B cell (primary cell): ENCODE data around the gene ALKAL2. TPM values are rescaled to one million over a fixed set of nuclear protein-coding genes. Genes with fewer than 3 reads are reported as not detected.

Experiments used
- ATAC-seq: fragments of 200-7000 bp; cut with Tn5 transposase; one replicate; pipeline ENCODE4 v1.10.0; 2021; ENCODE audit warnings: low read depth, mild to moderate bottlenecking, moderate number of reproducible peaks, moderate library complexity
- CTCF ChIA-PET: fragments of 350-600 bp; sonication (Branson Sonifier 250); formaldehyde crosslinking; loops from one replicate; lab custom pipeline; 2021; ENCODE audit warnings: antibody characterized with exemption, inconsistent platforms; lab: Charles Lee
- POLR2A ChIA-PET: fragments of 350-600 bp; sonication (Branson Sonifier 250); formaldehyde crosslinking; loops from one replicate; lab custom pipeline; 2021; ENCODE audit warnings: antibody characterized with exemption; lab: Charles Lee
- DNase-seq: peaks from one replicate; pipeline ENCODE4 v3.0.0; 2013
- H2AFZ ChIP-seq: 2 replicates; pipeline ENCODE4 v1.6.1; 2012; ENCODE audit warnings: mild to moderate bottlenecking, low read depth, low read length; ENCODE audit not compliant: insufficient read depth, poor library complexity, severe bottlenecking
- H3K27ac ChIP-seq, 2 donors: 1 replicate in 1 of 2; 2 replicates in 1 of 2; pipeline ENCODE4 v1.5.1; 2012 to 2013; ENCODE audit warnings: low read length in 2 of 2, mild to moderate bottlenecking in 2 of 2, moderate library complexity in 1 of 2
- H3K27me3 ChIP-seq, 4 experiments: fragments of 200-600 bp in 1 of 4; sonication (generic) in 1 of 4; replicated peaks in 1 of 4; 1 replicate in 2 of 4; 2 replicates in 2 of 4; pipeline versions ENCODE4 v1.6.1 to v1.7.0; 2013 to 2016; ENCODE audit warnings: low read length in 3 of 4, mild to moderate bottlenecking in 2 of 4, mixed read lengths in 1 of 4, moderate library complexity in 1 of 4; ENCODE audit not compliant: insufficient read depth in 4 of 4, control insufficient read depth in 3 of 4; ENCODE audit errors: control extremely low read depth in 1 of 4
- H3K36me3 ChIP-seq, 2 experiments: replicated peaks in 1 of 2; 1 replicate in 1 of 2; 2 replicates in 1 of 2; pipeline versions ENCODE4 v1.6.1 to v1.7.1; 2013; ENCODE audit warnings: low read length in 1 of 2; ENCODE audit not compliant: insufficient read depth in 2 of 2, control insufficient read depth in 1 of 2; ENCODE audit errors: control extremely low read depth in 1 of 2, extremely low read depth in 1 of 2
- H3K4me1 ChIP-seq, 2 donors: fragments of 200-600 bp in 1 of 2; sonication (generic) in 1 of 2; 1 replicate in 1 of 2; 2 replicates in 1 of 2; pipeline versions ENCODE4 v1.5.1 to v1.6.1; 2013 to 2017; ENCODE audit warnings: low read length in 2 of 2; ENCODE audit not compliant: control insufficient read depth in 2 of 2, insufficient read depth in 2 of 2
- H3K4me2 ChIP-seq: replicated peaks from 2 replicates; pipeline ENCODE3; 2012; ENCODE audit warnings: mild to moderate bottlenecking, low read depth, low read length; ENCODE audit not compliant: poor library complexity, severe bottlenecking
- H3K4me3 ChIP-seq, 5 experiments: fragments of 200-600 bp in 1 of 5; sonication (generic) in 1 of 5; 1 replicate in 3 of 5; 2 replicates in 2 of 5; pipeline versions ENCODE4 v1.5.1 to v1.7.0; 2011 to 2016; ENCODE audit warnings: low read length in 4 of 5, mild to moderate bottlenecking in 4 of 5, low read depth in 2 of 5, control low read depth in 1 of 5, moderate library complexity in 1 of 5; ENCODE audit not compliant: insufficient read depth in 1 of 5; ENCODE audit errors: control extremely low read depth in 1 of 5, extremely low read depth in 1 of 5
- H3K79me2 ChIP-seq: fragments of 200-600 bp; sonication (generic); one replicate; pipeline ENCODE4 v1.6.0; 2016; ENCODE audit warnings: low read length; ENCODE audit not compliant: control insufficient read depth, insufficient read depth
- H3K9ac ChIP-seq: fragments of 200-600 bp; sonication (generic); 2 replicates; pipeline ENCODE4 v1.6.1; 2017; ENCODE audit warnings: mild to moderate bottlenecking, low read length, moderate library complexity
- H3K9me3 ChIP-seq, 3 donors: one replicate each; pipeline versions ENCODE4 v1.6.1 to v1.7.1; 2013; ENCODE audit warnings: low read length in 2 of 3; ENCODE audit not compliant: control insufficient read depth in 2 of 3, insufficient read depth in 1 of 3; ENCODE audit errors: control extremely low read depth in 1 of 3
- H4K20me1 ChIP-seq: 2 replicates; pipeline ENCODE4 v1.6.0; 2012; ENCODE audit warnings: mild to moderate bottlenecking, low read length; ENCODE audit not compliant: insufficient read depth, control insufficient read depth, poor library complexity, severe bottlenecking
- H3K27ac Mint-ChIP-seq: one replicate; pipeline ENCODE4 v1.8.0; 2021; ENCODE audit warnings: mixed read lengths
- H3K27me3 Mint-ChIP-seq: one replicate; pipeline ENCODE4 v1.8.0; 2021; ENCODE audit warnings: mixed read lengths
- H3K4me1 Mint-ChIP-seq: one replicate; pipeline ENCODE4 v1.8.0; 2021; ENCODE audit warnings: mixed read lengths
- H3K4me3 Mint-ChIP-seq: one replicate; pipeline ENCODE4 v1.8.0; 2021; ENCODE audit warnings: mixed read lengths
- H3K9me3 Mint-ChIP-seq: one replicate; pipeline ENCODE4 v1.8.0; 2022; ENCODE audit warnings: mixed read lengths; ENCODE audit not compliant: insufficient read depth
- CTCF ChIP-seq: fragments of 200-600 bp; IDR thresholded peaks from one replicate; pipeline ENCODE4 v1.8.0; 2022; ENCODE audit warnings: antibody characterized with exemption, mild to moderate bottlenecking
- EZH2 ChIP-seq: IDR thresholded peaks from 2 replicates; pipeline ENCODE4 v1.6.1; 2012; ENCODE audit warnings: borderline replicate concordance, low read depth, mild to moderate bottlenecking, moderate library complexity, low read length; ENCODE audit not compliant: insufficient read depth, poor library complexity, severe bottlenecking
- WGBS: methylation state at CpG from one replicate; pipeline ENCODE4 v1.1.5; 2013; ENCODE audit warnings: missing lambda C conversion rate; ENCODE audit not compliant: insufficient coverage; 5-methylcytosine and 5-hydroxymethylcytosine counted together
- intact Hi-C: fragments of 100-400 bp; cut with micrococcal nuclease; formaldehyde crosslinking; loops from one replicate; pipeline ENCODE4 v1.10.0; 2022
- polyA plus RNA-seq: library from polyadenylated mRNA; depleted of rRNA; stranded (reverse); fragments of >200 nt; gene quantifications from 2 replicates; pipeline ENCODE4 v1.2.3, GENCODE V29; 2012
- total RNA-seq, 2 donors: library from RNA; stranded (reverse); fragments of 120-200 nt in 1 of 2; gene quantifications; 1 replicate in 1 of 2; 2 replicates in 1 of 2; pipeline versions ENCODE4 v1.2.3 to v1.2.4, GENCODE V29; 2013 to 2022

ALKAL2 gene
- total and polyA plus RNA-seq, 2 donors (not counting 1 experiment from before 2014, with no cell fraction given), result 0.79 to 5.3 TPM

- POLR2A ChIA-PET, result no interaction called here
Measured at GRCh38 chr2:260507-261161, 27.3 kb downstream of the ALKAL2 start.

More at GRCh38 chr2:260507-261161, 27.3 kb downstream of the ALKAL2 start:
- H3K79me2 ChIP-seq, result peaks cover 8% of the 10 kb centered on the region
- Mint-ChIP-seq H3K4me3 (no peak overlapping the region), H3K9me3 (peaks cover 2% of the 10 kb centered on the region), H3K27me3 (no peaks in the 10 kb centered on the region), H3K27ac (no peak overlapping the region), H3K4me1 (peaks cover 17% of the 10 kb centered on the region)
- no peak overlapping the region for H3K4me2 ChIP-seq
- CTCF ChIA-PET, result interaction anchor here (1.0 to 1.6 kb wide), 2 partner anchors 14 to 205 kb away, joined by 3 to 7 read pairs; no protein-coding TSS in a partner anchor
- WGBS, result 96% methylated on average over 5 of the region's 6 CpGs
- no peak overlapping the region for H3K9ac ChIP-seq
- H3K4me3 ChIP-seq, result no peak overlapping the region
- DNase-seq (no peak), ATAC-seq (no peak)
- H3K9me3 ChIP-seq, result peaks cover 0 to 2% (median 0%) of the 10 kb centered on the region in 3 donors
- no peak overlapping the region for H3K27ac ChIP-seq
- H3K27me3 ChIP-seq, result no peaks in the 10 kb centered on the region
- H3K36me3 ChIP-seq, result peaks cover 0 to 3% of the 10 kb centered on the region in 2 experiments
- TF ChIP-seq CTCF (no peak), EZH2 (no peak)
- H3K4me1 ChIP-seq, result peaks cover 12 to 18% of the 10 kb centered on the region in 2 donors
- intact Hi-C loops, result loop anchor here (10.0 kb wide), 1 partner anchor 204 kb away; no protein-coding TSS in a partner anchor
- no peak overlapping the region for H2AFZ ChIP-seq
- no peaks in the 10 kb centered on the region for H4K20me1 ChIP-seq
